Measurements from ENCODE around the gene IL12RB1.

The IL12RB1 gene

DNA sequence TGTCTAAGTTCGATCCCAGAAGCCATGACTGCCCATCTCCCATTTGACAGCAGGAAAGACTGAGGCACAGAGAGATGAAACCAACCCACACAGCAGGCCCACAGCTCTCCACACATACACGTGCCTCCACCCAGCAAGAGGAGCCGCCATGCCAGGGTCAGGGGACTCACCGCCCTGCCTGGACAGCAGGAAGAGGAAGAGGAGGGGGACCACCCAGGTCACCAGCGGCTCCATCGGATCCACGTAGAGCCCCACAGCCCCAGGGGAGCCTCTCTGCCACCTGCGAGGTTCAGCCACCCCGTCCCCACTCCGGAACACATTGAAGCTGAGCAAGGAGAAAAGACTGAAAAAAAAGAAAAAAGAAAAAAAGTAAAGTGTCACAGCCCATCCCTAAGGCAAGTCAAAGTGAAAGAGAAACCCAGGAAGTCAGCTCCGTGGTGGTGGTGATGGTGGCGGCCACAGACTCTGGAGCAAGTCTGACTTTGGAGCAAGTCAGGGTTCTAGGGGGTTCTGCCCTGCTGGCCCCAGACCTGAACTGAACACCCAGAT is at the start of gene IL12RB1:
Gene IL12RB1 (minus strand): TSS at position 345 of the 549 bp plus-strand sequence. CDS start 111 bp downstream, at position 234.
- FAIRE-seq = no peak
- no peak for DNase-seq (ENCODE audit: low spot score)

DNA sequence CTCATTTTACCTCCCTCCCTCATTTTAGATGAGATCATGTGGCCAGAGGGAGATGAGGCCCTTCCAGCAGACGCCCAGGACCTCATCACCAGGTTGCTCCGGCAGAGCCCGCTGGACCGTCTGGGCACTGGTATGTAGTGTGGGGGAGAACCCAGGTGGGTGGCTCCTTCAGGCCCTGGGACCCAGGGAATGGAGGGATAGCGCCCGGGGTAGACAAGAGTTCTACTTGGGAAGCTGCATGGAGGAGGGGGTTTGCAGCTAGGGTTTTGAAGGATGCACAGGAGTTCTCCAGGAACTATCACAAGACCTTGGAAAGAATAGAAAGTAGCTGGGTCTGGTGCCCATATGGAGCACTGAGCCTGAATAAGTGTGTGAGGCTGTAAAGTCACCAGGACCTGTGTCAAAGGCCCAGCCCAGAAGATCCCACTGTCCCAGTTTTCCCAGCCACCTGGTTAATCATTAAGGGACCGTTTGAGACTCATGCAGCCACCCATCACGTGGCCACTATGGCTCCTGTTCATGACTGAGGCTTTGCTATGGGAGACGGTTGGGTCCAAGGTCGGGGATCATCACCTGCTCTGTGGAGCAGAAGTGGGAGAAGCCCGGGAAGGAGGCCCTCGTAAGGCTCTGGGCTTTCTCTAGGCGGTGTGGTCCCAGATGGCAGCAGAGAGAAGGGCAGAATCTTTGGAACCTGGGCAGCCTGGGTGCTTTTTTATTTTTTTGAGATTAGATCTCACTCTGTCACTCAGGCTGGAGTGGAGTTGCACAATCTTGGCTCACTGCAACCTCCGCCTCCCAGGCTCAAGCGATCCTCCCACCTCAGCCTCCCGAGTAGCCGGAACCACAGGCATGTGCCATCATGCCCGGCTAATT is 49.2 kb upstream of the IL12RB1 start:
- no peak for DNase-seq (ENCODE audit: low spot score)
- FAIRE-seq = no peak

DNA sequence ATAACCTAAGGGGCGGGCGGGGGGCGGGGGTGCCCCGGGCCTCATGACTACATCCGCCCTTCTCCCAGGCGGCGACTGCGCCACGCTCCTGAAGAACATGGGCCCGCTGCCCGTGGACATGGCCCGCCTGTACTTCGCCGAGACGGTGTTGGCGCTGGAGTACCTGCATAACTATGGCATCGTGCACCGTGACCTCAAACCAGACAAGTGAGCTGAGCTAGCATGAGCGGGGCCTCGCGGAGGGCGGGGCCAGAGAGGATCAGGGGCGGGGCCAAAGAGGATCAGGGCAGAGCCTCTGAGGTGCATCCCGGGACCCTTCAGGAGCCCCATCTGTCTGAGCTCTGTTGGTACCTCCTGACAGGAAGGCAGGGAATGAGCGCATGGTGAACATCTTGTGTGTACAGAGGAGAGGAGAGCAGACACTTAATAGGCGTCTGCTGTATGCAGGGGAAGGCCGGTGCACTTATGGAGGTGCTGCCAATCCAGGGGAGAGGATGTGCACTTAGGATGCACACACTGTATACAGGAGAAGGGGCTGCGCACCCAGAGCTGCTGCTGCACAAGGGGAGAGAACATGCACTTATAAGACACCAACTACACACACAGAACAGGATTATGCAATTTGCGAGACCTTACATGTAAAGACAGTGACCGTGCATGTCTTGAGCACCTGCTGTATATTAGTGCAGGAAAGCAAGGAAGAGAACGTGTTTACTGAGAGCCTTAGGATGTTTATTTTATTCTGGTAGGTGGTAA is 45.3 kb upstream of the IL12RB1 start:
- no peak for FAIRE-seq
- no peak for DNase-seq (ENCODE audit: low spot score)

DNA sequence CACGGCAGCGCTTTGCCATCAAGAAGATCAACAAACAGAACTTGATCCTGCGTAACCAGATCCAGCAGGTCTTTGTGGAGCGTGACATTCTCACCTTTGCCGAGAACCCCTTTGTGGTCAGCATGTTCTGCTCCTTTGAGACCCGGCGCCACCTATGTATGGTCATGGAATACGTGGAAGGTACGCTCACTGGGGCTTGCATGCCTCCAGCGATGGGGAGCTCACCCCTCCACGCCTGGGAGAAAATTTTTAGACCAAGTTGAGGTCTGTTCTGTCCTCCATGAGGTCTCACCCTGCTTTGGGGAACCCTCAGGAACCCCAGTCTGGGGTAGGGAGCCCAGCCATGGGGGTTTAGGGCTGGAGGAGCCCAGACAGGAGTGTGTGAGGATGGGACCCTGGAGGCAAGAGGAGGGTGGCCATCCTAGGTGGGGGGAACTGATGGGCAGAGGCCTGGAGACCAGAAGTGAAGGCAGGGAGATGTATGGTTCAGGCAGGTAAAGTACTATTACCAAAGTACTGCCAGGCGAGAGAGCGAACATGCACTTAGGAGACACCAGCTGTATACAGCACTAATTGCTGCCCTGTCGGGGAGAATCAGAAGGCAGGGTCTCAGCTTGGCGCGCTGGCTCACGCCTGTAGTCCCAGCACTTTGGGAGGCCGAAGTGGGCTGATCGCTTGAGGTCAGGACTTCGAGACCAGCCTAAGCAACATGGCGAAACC is 43.9 kb upstream of the IL12RB1 start:
- FAIRE-seq (no peak), DNase-seq (ENCODE audit: low spot score) (no peak)

DNA sequence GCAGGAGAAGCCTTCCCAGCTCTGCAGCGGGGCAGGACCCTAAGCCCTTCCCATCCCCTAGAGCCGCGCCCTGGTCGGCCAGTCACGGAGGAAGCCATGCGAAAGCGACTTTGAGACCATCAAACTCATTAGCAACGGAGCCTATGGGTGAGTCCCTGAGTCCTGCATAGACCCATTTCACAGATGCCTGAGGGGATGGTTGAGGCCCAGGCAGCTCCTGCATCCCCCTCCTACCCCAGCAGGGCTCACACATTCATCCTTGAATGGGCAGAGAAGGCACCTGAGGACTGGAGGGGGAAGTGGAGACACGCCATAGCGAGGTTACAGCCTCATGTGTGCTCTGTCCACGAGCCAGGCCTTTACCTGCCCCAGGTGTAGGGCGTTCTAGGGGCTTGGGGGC is 42.1 kb upstream of the IL12RB1 start:
- DNase-seq (ENCODE audit: low spot score) = no peak
- FAIRE-seq = no peak

DNA sequence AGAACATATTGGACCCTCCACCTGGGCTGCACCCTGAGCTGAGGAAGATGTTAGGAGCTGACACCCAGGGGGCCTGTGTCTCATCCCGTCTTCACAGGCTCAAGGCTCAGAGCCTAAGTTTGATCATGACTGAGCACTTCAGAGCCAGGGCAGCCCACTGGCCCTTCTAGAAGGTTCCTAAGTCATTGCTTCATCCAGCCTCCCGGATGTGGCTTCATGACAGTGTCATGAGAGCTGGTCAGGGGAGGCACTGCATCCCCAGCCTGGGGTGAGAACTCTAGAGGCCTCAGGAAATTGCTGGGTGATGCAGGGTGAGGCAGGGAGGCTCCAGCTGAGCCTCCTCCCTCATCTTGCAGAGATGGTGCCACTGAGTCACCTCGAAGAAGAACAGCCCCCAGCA is 41.3 kb upstream of the IL12RB1 start:
- DNase-seq (ENCODE audit: low spot score) = no peak
- no peak for FAIRE-seq

DNA sequence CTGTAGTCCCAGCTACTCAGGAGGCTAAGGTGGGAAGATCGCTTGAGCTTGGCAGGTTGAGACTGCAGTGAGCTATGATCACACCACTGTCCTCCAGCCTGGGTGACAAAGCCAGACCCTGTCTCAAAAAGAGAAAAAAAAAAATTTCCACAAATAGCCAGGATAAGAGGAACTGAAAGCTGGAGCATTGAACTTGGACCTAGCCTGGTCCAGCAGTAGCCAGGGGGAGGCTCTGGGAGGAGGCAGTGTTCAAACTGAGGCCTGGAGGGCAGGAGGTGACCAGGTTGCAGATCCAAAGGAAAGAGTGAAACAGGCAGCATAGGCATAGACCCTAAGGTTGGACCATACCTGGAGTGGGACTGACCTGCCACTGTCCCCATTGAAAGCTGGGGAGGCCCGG is 39.4 kb upstream of the IL12RB1 start:
- FAIRE-seq (no peak), DNase-seq (ENCODE audit: low spot score) (no peak)

DNA sequence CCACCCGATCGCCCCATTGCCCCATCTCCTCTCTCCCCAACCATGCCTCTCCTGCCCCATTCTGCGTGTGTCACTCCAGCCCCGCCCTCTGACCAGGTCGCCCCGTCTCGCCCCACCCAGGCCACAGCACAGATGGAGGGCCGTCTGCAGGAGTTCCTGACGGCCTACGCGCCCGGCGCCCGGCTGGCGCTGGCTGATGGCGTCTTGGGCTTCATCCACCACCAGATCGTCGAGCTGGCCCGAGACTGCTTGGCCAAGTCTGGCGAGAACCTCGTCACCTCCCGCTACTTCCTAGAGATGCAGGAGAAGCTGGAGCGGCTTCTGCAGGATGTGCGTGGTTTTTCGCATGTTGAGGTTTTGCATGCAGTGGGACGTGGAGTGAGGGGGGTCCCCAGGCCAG is 37.1 kb upstream of the IL12RB1 start:
- DNase-seq (ENCODE audit: low spot score) = no peak
- FAIRE-seq = no peak

DNA sequence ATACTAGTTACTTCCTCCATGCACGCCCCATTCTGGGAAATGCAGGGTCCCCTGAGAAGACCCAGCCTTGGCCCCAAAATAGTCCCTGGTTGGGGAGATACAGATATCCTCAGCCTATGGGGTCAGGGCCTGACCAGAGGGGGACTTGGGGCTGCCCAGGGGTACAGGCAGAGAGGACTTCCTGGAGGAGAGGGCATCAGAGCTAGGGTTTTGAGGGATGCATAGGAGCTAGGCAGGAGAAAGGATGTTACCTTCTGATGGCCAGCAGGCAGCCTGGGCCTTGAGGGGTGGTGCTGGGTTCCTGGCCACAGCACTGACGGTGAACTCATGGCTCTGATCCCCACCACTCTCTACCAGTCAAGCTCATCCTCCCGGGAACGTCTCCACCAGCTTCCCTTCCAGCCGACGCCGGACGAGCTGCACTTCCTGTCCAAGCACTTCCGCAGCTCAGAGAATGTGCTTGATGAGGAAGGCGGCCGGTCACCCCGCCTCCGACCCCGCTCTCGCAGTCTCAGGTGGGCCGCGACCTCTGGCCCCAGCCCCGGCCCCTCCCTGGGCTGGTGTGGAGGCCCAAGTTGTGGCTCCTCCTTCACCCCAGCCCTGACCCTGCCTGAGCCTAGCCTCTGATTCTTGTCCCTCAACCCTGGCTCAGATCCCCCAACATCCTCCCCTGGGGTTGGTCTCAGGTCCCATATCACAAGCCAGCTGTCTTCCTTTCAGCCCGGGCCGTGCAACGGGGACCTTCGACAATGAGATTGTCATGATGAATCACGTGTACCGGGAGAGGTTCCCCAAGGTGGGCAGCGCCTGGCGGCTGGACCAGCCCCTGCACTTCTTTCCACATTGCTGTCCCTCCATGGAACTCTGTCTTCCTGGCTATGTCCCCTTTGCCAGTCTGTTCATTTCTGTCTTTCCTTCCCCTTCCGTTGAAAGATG is 36.4 kb upstream of the IL12RB1 start:
- FAIRE-seq (no peak), DNase-seq (ENCODE audit: low spot score) (no peak)

DNA sequence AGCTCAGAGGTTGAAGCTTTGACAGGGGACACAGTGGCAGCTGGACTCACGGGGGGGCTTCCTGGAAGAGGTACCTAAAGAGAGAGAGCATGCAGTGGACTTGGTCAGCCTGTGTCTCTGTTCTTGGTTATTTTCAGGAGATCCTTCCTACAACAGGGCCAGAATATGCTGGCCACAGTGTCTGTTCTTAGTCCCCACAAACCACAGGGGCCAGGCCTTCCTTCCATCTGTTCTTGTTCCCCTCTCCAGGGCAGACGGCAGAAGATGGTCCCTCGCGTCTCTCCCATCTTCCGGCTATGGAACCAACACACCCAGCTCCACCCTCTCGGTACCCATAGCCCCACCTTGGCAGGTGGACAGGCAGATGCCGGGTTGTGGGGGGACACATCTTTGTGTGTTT is 35.7 kb upstream of the IL12RB1 start:
- DNase-seq (ENCODE audit: low spot score) (no peak), FAIRE-seq (no peak)

DNA sequence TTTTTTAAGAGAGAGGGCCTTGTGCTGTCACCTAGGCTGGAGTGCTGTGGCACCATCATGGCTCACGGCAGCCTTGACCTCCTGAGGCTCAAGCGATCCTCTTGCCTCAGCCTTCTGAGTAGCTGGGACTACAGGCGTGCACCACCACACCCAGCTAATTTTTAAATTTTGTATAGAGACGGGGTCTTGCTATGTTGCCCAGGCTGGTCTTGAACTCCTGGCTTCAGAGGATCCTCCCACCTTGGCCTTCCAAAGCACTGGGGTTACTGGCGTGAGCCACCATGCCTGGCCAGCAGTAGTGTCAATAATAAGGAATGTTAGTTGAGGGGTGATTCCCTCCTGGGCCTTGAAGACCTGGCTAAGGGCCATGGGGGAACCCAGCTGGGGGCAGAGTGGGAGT is 34.4 kb upstream of the IL12RB1 start:
- FAIRE-seq = no peak

DNA sequence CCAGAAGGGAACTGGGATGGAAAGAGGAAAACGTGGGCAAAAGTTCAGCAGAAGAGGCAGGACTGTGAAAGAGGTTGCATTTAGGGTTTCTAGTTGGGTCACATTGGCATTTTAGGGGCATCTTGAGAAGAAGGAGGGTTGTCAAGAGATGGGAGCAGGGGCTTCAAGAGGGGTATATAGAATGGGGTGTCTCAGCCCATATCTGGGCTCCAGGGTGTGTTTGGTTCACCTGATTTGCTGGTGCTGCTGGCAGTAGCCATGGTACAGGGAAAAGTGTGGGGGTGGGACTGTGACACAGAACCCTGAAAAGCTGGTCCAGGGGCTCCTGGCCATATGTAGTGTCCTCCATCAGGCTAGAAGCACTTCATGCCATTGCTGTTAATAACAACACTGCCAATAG is 33.4 kb upstream of the IL12RB1 start:
- FAIRE-seq = no peak
- DNase-seq (ENCODE audit: low spot score) = no peak

More for the DNA sequence above, 34.4 kb upstream of the IL12RB1 start:
- no peak for DNase-seq (ENCODE audit: low spot score)

DNA sequence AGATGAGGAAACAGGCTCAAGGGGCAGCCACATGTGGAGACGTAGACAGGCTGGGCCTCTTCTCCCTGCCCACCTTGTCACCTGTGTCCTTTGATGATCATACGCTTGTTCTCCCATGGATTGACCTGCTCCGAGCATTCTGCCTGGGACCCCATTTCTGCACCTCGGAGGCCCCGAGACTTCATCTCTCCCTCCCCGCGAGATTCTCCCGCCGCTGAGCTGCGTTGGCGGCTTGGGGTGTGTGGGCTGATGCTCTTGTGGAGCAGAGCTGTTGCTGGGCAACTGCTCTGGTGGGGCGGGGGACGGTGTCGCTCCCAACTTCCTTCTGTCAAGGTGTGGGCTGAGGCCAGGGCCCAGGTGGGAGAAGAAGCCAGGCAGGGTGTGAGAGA is 33.0 kb upstream of the IL12RB1 start:
- no peak for FAIRE-seq
- no peak for DNase-seq (ENCODE audit: low spot score)

DNA sequence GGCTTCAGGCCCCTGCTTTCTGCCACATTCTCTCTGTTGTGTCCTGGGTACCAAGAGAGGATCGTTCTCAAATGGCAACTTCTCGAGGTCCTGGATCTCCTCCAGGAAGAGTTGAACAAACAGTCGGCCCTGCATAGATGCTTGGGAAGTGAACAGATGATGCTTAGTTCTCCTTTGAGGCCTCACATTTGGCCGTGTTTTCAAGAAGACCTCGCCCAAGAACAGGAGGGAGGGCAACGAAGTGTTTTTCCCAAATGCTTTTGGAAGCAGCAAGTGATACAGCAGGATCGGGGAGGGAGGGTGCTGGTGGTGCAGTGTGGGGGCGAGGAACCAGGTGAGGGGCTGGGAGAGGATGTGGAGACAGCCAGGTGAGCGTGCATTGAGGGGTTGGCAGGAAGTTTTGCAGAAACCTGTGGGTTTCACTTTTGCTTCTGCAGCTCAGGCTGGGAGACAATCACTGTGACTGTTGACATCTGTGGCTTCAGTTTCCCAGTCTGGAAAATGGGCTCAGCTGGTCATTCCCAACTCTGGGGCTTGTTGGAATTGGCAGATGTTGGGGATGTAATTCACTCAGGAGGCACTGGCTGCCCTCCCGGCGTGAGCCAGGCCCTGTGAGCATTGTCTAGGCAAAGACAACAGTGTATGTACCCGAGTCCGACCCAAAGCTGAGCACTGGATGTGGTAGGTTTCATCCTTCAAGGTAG is 32.4 kb upstream of the IL12RB1 start:
- no peak for FAIRE-seq
- DNase-seq (ENCODE audit: low spot score) = no peak

DNA sequence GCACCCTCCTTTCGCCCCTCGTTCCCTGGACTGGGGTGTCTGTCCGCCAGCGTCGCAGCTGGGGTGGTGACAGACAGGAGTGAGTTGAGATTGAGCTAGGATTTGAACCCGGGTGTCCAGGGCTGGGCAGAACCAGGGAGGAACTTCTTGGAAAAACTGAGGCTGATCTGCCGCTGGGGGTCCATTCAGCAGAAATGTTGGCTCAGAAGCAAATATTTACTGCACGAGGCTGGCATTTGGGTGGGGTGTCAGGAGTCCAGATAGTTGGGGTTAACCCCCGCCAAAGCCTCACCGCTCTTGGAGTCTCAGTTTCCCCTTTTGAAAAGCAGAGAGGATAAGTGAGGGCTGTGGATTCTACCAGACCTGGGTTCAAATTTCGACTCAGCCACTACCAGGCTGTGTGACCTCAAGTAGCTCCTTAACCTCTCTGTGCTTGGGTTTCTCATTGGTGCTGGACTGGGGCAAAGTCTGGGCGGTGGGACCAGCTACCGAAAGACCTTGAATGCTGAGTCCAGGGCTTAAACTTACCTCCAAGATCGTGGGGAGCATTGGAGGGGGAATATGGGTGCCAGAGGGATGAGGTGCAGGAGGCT is 31.8 kb upstream of the IL12RB1 start:
- DNase-seq (ENCODE audit: low spot score) = no peak
- FAIRE-seq = no peak

DNA sequence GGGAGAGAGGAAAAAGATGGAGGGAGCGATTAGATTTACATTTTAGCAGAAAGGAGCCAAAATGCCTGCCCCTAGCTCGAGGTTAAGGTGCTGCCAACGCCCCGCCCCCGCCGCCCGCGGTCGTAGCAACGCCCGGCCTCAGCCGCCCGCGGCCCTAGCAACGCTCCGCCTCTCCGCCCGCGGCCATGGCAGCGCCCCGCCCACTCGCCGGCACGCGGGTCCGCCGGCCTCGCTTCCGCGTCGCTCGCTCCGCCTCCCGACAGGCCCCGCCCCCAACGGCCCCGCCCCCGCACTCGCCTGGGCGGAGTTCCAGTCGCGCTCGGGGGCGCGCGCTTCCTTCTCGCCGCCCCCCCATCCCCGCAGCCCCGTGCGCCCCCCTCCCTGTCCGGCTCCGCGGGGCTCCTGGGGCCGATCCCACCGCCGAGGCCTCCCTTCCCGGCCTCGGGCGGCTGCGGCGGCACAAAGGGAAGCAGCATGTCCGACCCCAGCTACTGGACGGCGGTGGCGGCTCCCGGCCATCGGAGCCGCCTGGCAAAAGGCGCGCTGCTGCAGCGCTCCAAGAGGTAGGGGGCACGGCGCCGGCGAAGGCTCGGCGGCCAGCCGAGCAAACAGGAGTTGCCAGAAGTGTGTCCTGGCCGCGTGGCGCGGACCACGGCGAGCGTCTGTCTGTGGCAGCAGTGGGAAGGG is 31.1 kb upstream of the IL12RB1 start:
- FAIRE-seq (peak; percentile 70), DNase-seq (ENCODE audit: low spot score) (peak; percentile 98)

DNA sequence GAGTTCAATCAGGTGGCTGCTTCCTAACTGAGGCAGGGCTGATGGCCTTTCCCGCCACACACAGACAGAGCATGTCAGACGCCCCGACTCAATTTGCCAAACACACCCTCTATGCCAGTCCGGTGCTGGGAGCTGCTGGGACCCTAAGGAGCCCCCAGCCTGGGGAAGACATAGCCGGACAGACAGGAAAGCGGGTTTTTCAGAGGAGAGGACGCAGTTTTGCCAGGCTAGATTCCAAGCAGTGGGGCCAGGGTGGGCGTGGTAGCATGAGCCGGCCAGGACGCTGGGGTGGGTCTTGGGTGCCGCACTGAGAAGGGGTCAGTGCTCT is 30.6 kb upstream of the IL12RB1 start:
- FAIRE-seq (no peak), DNase-seq (ENCODE audit: low spot score) (no peak)

DNA sequence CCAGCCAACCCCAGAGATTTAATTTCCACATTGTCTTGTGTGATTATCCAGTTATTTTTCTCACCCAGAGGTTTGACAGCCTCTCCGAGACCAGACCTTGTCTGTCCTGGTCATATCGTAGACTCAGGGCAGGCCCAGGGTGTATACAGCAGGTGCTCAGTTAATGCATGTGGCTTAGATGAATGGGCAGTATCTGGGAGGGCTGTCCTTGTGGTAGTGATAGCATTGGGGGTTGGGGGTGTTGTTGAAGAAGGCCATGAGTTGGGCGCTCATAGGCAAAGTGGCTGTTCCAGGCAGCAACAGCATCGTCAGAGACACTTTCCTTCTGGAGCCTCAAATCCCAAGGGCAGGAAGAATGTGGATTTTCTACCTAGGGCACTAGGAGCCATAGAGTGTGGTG is 27.7 kb upstream of the IL12RB1 start:
- no peak for DNase-seq (ENCODE audit: low spot score)
- FAIRE-seq = no peak

DNA sequence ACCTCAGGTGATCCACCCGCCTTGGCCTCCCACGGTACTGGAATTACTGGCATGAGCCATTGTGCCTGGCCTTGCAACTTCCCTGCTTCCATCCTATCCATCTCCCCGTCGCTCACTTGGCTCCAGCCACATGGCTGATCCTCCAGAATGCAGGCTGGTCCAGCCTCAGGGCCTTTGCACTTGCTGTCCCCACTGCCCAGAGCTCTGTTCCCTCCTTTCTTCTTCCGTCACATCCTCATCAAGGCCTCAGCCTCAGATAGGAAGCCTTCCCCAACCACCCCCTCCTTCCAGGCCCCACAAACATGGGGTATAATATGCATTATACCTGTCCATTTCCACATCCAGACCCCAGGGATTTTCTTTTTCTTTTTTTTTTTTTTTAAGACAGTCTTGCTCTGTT is 27.1 kb upstream of the IL12RB1 start:
- FAIRE-seq (no peak), DNase-seq (ENCODE audit: low spot score) (no peak)

Data from urothelium cell line (cell line).